ENCODE results near the gene LILRB1. TPM values are rescaled to one million over a fixed set of nuclear protein-coding genes. Genes with fewer than 3 reads are reported as not detected.
"Not testable (repeated sequence)": the region's sequence is repeated elsewhere in the genome, so short reads cannot be mapped to it uniquely, and the experiment has no call there.

Gene LILRB1
- 10 to 100 TPM; 18.4 to 44.4 (median 38.5) TPM for total RNA-seq
- 42.0 TPM for total RNA-seq (2013)

GRCh38 chr19:54630262-54630661, at the start of gene LILRB1:
Gene LILRB1, plus strand, starts transcription at chr19:54630484. Its CDS starts 590 bp downstream, at chr19:54631074.
- peaks cover 22 to 39% of the 10 kb centered on the region in 2 donors for H3K4me1 Mint-ChIP-seq
- not testable (repeated sequence) for H3K9me3 ChIP-seq (ENCODE audit: control insufficient read depth, insufficient read depth, low read length); H3K27me3 ChIP-seq (ENCODE audit: control insufficient read depth, insufficient read depth, low read length); H3K36me3 Mint-ChIP-seq; H3K9me3 Mint-ChIP-seq; H3K27ac ChIP-seq (ENCODE audit: low read length); DNase-seq
- 16% methylated on average over 9 of the region's 9 CpGs for WGBS (ENCODE audit: insufficient coverage)
- peak within 1 kb of the TSS; percentile 60 for H3K4me3 Mint-ChIP-seq
- ATAC-seq = peak in 1 of 3 donors; percentile 12
- peaks cover 9 to 13% of the 10 kb centered on the region in 2 donors for H3K27me3 Mint-ChIP-seq (ENCODE audit: low read depth in 2 of 2)
- H3K27ac Mint-ChIP-seq = peak within 1 kb of the TSS; percentile 41 to 66
- intact Hi-C loops (cut with micrococcal nuclease) = loop anchor here (2.0 kb wide), 1 partner anchor 333 kb away; no protein-coding TSS in a partner anchor
- peaks cover 12% of the 10 kb centered on the region for H3K36me3 ChIP-seq (ENCODE audit: control insufficient read depth, insufficient read depth, low read length)
- H3K4me3 ChIP-seq (ENCODE audit: low read length) = peak within 1 kb of the TSS; percentile 4
- H3K4me1 ChIP-seq (ENCODE audit: control insufficient read depth, insufficient read depth, low read length) = peaks cover 37% of the 10 kb centered on the region

- H3K9me3 Mint-ChIP-seq = no peaks in the 10 kb centered on the region
- Histone ChIP-seq H3K4me1 (ENCODE audit: control insufficient read depth, insufficient read depth, low read length) (no peaks in the 10 kb centered on the region), H3K4me3 (ENCODE audit: low read length) (no peak overlapping the region), H3K27me3 (ENCODE audit: control insufficient read depth, insufficient read depth, low read length) (peaks cover 6% of the 10 kb centered on the region), H3K36me3 (ENCODE audit: control insufficient read depth, insufficient read depth, low read length) (no peaks in the 10 kb centered on the region), H3K9me3 (ENCODE audit: control insufficient read depth, insufficient read depth, low read length) (peaks cover 8% of the 10 kb centered on the region), H3K27ac (ENCODE audit: low read length) (no peak overlapping the region)
- H3K4me1 Mint-ChIP-seq = no peaks in the 10 kb centered on the region
- intact Hi-C loops (cut with micrococcal nuclease) = no loop called here
- no peak for DNase-seq
- no peaks in the 10 kb centered on the region for H3K36me3 Mint-ChIP-seq
- no peak overlapping the region for H3K4me3 Mint-ChIP-seq
- H3K27me3 Mint-ChIP-seq (ENCODE audit: low read depth in 2 of 2) = peaks cover 43 to 81% of the 10 kb centered on the region in 2 donors
- TF ChIP-seq, protein P1, sequence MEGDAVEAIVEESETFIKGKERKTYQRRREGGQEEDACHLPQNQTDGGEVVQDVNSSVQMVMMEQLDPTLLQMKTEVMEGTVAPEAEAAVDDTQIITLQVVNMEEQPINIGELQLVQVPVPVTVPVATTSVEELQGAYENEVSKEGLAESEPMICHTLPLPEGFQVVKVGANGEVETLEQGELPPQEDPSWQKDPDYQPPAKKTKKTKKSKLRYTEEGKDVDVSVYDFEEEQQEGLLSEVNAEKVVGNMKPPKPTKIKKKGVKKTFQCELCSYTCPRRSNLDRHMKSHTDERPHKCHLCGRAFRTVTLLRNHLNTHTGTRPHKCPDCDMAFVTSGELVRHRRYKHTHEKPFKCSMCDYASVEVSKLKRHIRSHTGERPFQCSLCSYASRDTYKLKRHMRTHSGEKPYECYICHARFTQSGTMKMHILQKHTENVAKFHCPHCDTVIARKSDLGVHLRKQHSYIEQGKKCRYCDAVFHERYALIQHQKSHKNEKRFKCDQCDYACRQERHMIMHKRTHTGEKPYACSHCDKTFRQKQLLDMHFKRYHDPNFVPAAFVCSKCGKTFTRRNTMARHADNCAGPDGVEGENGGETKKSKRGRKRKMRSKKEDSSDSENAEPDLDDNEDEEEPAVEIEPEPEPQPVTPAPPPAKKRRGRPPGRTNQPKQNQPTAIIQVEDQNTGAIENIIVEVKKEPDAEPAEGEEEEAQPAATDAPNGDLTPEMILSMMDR (IDR thresholded peaks at IDR 0.05) = no peak
- ATAC-seq = no peak
- WGBS (ENCODE audit: insufficient coverage) = 74% methylated on average over 5 of the region's 5 CpGs
- no peak overlapping the region for H3K27ac Mint-ChIP-seq
These were observed 43.9 kb upstream of the LILRB1 start for GRCh38 chr19:54586397-54586796.

DNA sequence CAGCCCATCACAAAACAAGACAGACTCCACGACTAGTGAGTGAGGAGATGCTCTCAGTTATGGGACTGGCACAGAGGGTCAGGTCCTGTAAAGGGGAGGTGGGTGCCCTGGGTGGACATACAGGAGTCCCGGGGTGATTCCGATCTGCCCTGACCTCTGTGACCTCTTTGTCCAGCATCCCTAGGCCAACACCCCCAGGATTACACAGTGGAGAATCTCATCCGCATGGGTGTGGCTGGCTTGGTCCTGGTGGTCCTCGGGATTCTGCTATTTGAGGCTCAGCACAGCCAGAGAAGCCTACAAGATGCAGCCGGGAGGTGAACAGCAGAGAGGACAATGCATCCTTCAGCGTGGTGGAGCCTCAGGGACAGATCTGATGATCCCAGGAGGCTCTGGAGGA, 43.3 kb upstream of the LILRB1 start:
- Mint-ChIP-seq H3K4me1 (no peaks in the 10 kb centered on the region), H3K27ac (no peak overlapping the region), H3K27me3 (ENCODE audit: low read depth in 2 of 2) (peaks cover 48 to 82% of the 10 kb centered on the region in 2 donors), H3K9me3 (no peaks in the 10 kb centered on the region), H3K4me3 (no peak overlapping the region), H3K36me3 (no peaks in the 10 kb centered on the region)
- peaks cover 8% of the 10 kb centered on the region for H3K9me3 ChIP-seq (ENCODE audit: control insufficient read depth, insufficient read depth, low read length)
- no peak overlapping the region for H3K4me3 ChIP-seq (ENCODE audit: low read length)
- peaks cover 6% of the 10 kb centered on the region for H3K27me3 ChIP-seq (ENCODE audit: control insufficient read depth, insufficient read depth, low read length)
- DNase-seq (no peak), ATAC-seq (no peak)
- TF ChIP-seq, protein P1 (IDR thresholded peaks at IDR 0.05) = no peak
- H3K4me1 ChIP-seq (ENCODE audit: control insufficient read depth, insufficient read depth, low read length) = no peaks in the 10 kb centered on the region
- H3K27ac ChIP-seq (ENCODE audit: low read length) = no peak overlapping the region
- WGBS (ENCODE audit: insufficient coverage) = 74% methylated on average over 7 of the region's 7 CpGs
- intact Hi-C loops (cut with micrococcal nuclease) = no loop called here
- no peaks in the 10 kb centered on the region for H3K36me3 ChIP-seq (ENCODE audit: control insufficient read depth, insufficient read depth, low read length)

DNA sequence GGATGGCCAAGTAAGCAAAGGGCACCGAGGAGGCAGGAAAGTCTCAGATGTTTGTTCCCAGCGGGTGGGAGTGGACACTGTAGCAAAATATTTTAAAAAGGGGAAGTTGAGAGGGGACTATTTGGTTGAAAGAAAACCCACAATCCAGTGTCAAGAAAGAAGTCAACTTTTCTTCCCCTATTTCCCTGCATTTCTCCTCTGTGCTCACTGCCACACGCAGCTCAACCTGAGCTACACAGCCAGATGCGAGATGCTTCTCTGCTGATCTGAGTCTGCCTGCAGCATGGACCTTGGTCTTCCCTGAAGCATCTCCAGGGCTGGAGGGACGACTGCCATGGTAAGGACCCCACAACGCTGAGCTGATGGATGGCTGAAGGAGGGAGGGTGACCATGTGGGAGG, 36.8 kb upstream of the LILRB1 start, which contains the start of gene LILRA1:
LILRA1 (plus strand) TSS at position 188 of the 400 bp plus-strand sequence. CDS start 613 bp downstream, outside the sequence.
- H3K4me3 ChIP-seq (ENCODE audit: low read length); DNase-seq; H3K4me3 Mint-ChIP-seq; H3K27ac Mint-ChIP-seq; intact Hi-C loops (cut with micrococcal nuclease); H3K9me3 Mint-ChIP-seq; H3K27me3 ChIP-seq (ENCODE audit: control insufficient read depth, insufficient read depth, low read length); H3K27ac ChIP-seq (ENCODE audit: low read length); H3K36me3 ChIP-seq (ENCODE audit: control insufficient read depth, insufficient read depth, low read length); H3K9me3 ChIP-seq (ENCODE audit: control insufficient read depth, insufficient read depth, low read length); H3K36me3 Mint-ChIP-seq; H3K4me1 ChIP-seq (ENCODE audit: control insufficient read depth, insufficient read depth, low read length): not testable (repeated sequence)
- WGBS (ENCODE audit: insufficient coverage) = 11% methylated on average over 6 of the region's 6 CpGs
- peak in 1 of 3 donors; percentile 46 for ATAC-seq
- Mint-ChIP-seq H3K27me3 (ENCODE audit: low read depth in 2 of 2) (peaks cover 43 to 69% of the 10 kb centered on the region in 2 donors), H3K4me1 (peaks cover 0 to 13% of the 10 kb centered on the region in 2 donors)

GRCh38 chr19:54593931-54594626, 36.2 kb upstream of the LILRB1 start:
- H3K36me3 ChIP-seq (ENCODE audit: control insufficient read depth, insufficient read depth, low read length); H3K27ac ChIP-seq (ENCODE audit: low read length); H3K27ac Mint-ChIP-seq; H3K9me3 ChIP-seq (ENCODE audit: control insufficient read depth, insufficient read depth, low read length); H3K36me3 Mint-ChIP-seq; H3K9me3 Mint-ChIP-seq; H3K4me1 ChIP-seq (ENCODE audit: control insufficient read depth, insufficient read depth, low read length); H3K4me3 Mint-ChIP-seq; intact Hi-C loops (cut with micrococcal nuclease); H3K27me3 ChIP-seq (ENCODE audit: control insufficient read depth, insufficient read depth, low read length); DNase-seq; H3K4me3 ChIP-seq (ENCODE audit: low read length): not testable (repeated sequence)
- Mint-ChIP-seq H3K27me3 (ENCODE audit: low read depth in 2 of 2) (peaks cover 39 to 65% of the 10 kb centered on the region in 2 donors), H3K4me1 (peaks cover 0 to 13% of the 10 kb centered on the region in 2 donors)
- ATAC-seq = peak in 2 of 3 donors; percentile 39 to 43
- WGBS (ENCODE audit: insufficient coverage) = 65% methylated on average over 6 of the region's 9 CpGs

All from natural killer cell (primary cell).